Activated CD4-positive, alpha-beta T cell treated with anti-CD3 and anti-CD28 coated beads for 36 hours (primary cell): ENCODE data around the gene CEP78. TPM values are rescaled to one million over a fixed set of nuclear protein-coding genes. Genes with fewer than 3 reads are reported as not detected.

Experiments used
- ATAC-seq: fragments of 200-7000 bp; cut with Tn5 transposase; one replicate; pipeline ENCODE4 v1.10.0; 2021; ENCODE audit warnings: mild to moderate bottlenecking, moderate library complexity
- CTCF ChIA-PET: fragments of 350-600 bp; sonication (Branson Sonifier 250); formaldehyde crosslinking; loops from one replicate; lab custom pipeline; 2021; ENCODE audit warnings: antibody characterized with exemption; lab: Charles Lee
- POLR2A ChIA-PET: fragments of 350-600 bp; sonication (Branson Sonifier 250); formaldehyde crosslinking; loops from one replicate; lab custom pipeline; 2021; ENCODE audit warnings: antibody characterized with exemption, inconsistent platforms; lab: Charles Lee
- DNase-seq: peaks from one replicate; pipeline ENCODE4 v3.0.0-alpha.2; 2020
- H3K27ac Mint-ChIP-seq: one replicate; pipeline ENCODE4 v1.8.0; 2021; ENCODE audit warnings: mixed read lengths
- H3K27me3 Mint-ChIP-seq: one replicate; pipeline ENCODE4 v1.8.0; 2021; ENCODE audit warnings: mixed read lengths
- H3K36me3 Mint-ChIP-seq: one replicate; pipeline ENCODE4 v1.8.0; 2021; ENCODE audit warnings: low read depth, mixed read lengths
- H3K4me1 Mint-ChIP-seq: one replicate; pipeline ENCODE4 v1.8.0; 2021; ENCODE audit warnings: mixed read lengths
- H3K4me3 Mint-ChIP-seq: one replicate; pipeline ENCODE4 v1.8.0; 2021; ENCODE audit warnings: mild to moderate bottlenecking, moderate library complexity, mixed read lengths
- H3K9me3 Mint-ChIP-seq: one replicate; pipeline ENCODE4 v1.8.0; 2021; ENCODE audit warnings: low read depth, mixed read lengths
- intact Hi-C, 2 experiments: fragments of 100-400 bp; cut with DNase I in 1 of 2; cut with micrococcal nuclease in 1 of 2; formaldehyde crosslinking; loops; one replicate each; pipeline versions ENCODE4 v1.14.2 to v1.15.1; 2022 to 2024; cut with DNase I, micrococcal nuclease
- total RNA-seq, 2 experiments: library from RNA; stranded (reverse); gene quantifications; one replicate each; pipeline ENCODE4 v1.2.3, GENCODE V29; 2021

CEP78 gene
- total RNA-seq, 2 experiments from 2014 or later, result 35.0 to 39.2 TPM

GRCh38 chr9:78307360-78307759 lies 71.5 kb downstream of the CEP78 start:
- no peaks in the 10 kb centered on the region for H3K4me1 Mint-ChIP-seq
- POLR2A ChIA-PET, result no interaction called here
- peaks cover 76% of the 10 kb centered on the region for H3K36me3 Mint-ChIP-seq
- H3K27ac Mint-ChIP-seq, result no peak overlapping the region
- DNase-seq (no peak), ATAC-seq (no peak)
- H3K9me3 Mint-ChIP-seq, result no peaks in the 10 kb centered on the region
- no peak overlapping the region for H3K4me3 Mint-ChIP-seq
- H3K27me3 Mint-ChIP-seq, result no peaks in the 10 kb centered on the region
- CTCF ChIA-PET, result no interaction called here
- intact Hi-C loops, result no loop called here

GRCh38 chr9:78309066-78309465 lies 73.2 kb downstream of the CEP78 start:
- Mint-ChIP-seq H3K27ac (no peak overlapping the region), H3K4me3 (no peak overlapping the region), H3K9me3 (no peaks in the 10 kb centered on the region), H3K27me3 (no peaks in the 10 kb centered on the region), H3K4me1 (no peaks in the 10 kb centered on the region), H3K36me3 (peaks cover 72% of the 10 kb centered on the region)
- CTCF ChIA-PET, result interaction anchor here (0.7 kb wide), 1 partner anchor 129 kb away, joined by 3 read pairs; no protein-coding TSS in a partner anchor
- ATAC-seq, result no peak
- POLR2A ChIA-PET, result no interaction called here
- DNase-seq, result no peak
- intact Hi-C loops, result no loop called here

- H3K9me3 Mint-ChIP-seq, result no peaks in the 10 kb centered on the region
- H3K36me3 Mint-ChIP-seq, result peaks cover 74% of the 10 kb centered on the region
- DNase-seq (no peak), ATAC-seq (no peak)
- ChIA-PET CTCF (no interaction called here), POLR2A (no interaction called here)
- H3K27ac Mint-ChIP-seq, result no peak overlapping the region
- no peaks in the 10 kb centered on the region for H3K27me3 Mint-ChIP-seq
- intact Hi-C loops, result no loop called here
- H3K4me3 Mint-ChIP-seq, result no peak overlapping the region
- no peaks in the 10 kb centered on the region for H3K4me1 Mint-ChIP-seq
Observed at GRCh38 chr9:78311075-78311474, 75.2 kb downstream of the CEP78 start.

- intact Hi-C loops, result no loop called here
- H3K36me3 Mint-ChIP-seq, result peaks cover 75% of the 10 kb centered on the region
- POLR2A ChIA-PET, result interaction anchor here (0.6 kb wide), 1 partner anchor 75 kb away, joined by 5 read pairs; no protein-coding TSS in a partner anchor
Observed at GRCh38 chr9:78311886-78312524, 76.1 kb downstream of the CEP78 start.

GRCh38 chr9:78314550-78314949 lies 78.7 kb downstream of the CEP78 start:
- ChIA-PET CTCF (no interaction called here), POLR2A (interaction anchor here (0.6 to 1.5 kb wide), 2 partner anchors 11 to 12 kb away, joined by 3 read pairs; no protein-coding TSS in a partner anchor)
- Mint-ChIP-seq H3K36me3 (peaks cover 81% of the 10 kb centered on the region), H3K4me3 (no peak overlapping the region), H3K27me3 (no peaks in the 10 kb centered on the region), H3K9me3 (peaks cover 2% of the 10 kb centered on the region), H3K4me1 (no peaks in the 10 kb centered on the region), H3K27ac (no peak overlapping the region)
- DNase-seq, result no peak
- intact Hi-C loops, result no loop called here
- ATAC-seq, result no peak

More at GRCh38 chr9:78311886-78312524, 76.1 kb downstream of the CEP78 start:
- H3K27ac Mint-ChIP-seq, result no peak overlapping the region
- H3K27me3 Mint-ChIP-seq, result no peaks in the 10 kb centered on the region
- ATAC-seq, result no peak
- H3K4me3 Mint-ChIP-seq, result no peak overlapping the region
- CTCF ChIA-PET, result interaction anchor here (0.7 kb wide), 1 partner anchor 922 kb away, joined by 3 read pairs; no protein-coding TSS in a partner anchor
- no peak for DNase-seq
- no peaks in the 10 kb centered on the region for H3K9me3 Mint-ChIP-seq
- H3K4me1 Mint-ChIP-seq, result no peaks in the 10 kb centered on the region

- Mint-ChIP-seq H3K27me3 (no peaks in the 10 kb centered on the region), H3K4me1 (no peaks in the 10 kb centered on the region), H3K9me3 (peaks cover 2% of the 10 kb centered on the region), H3K4me3 (no peak overlapping the region), H3K27ac (no peak overlapping the region), H3K36me3 (peaks cover 81% of the 10 kb centered on the region)
- POLR2A ChIA-PET, result interaction anchor here (0.6 to 1.5 kb wide), 3 partner anchors 11 to 261 kb away, joined by 3 read pairs; no protein-coding TSS in a partner anchor
- ATAC-seq, result no peak
- intact Hi-C loops, result no loop called here
- CTCF ChIA-PET, result interaction anchor here (0.7 kb wide), 1 partner anchor 55 kb away, joined by 6 read pairs; no protein-coding TSS in a partner anchor
- DNase-seq, result no peak
Observed at GRCh38 chr9:78314953-78315870, 79.3 kb downstream of the CEP78 start.

- Mint-ChIP-seq H3K4me1 (no peaks in the 10 kb centered on the region), H3K4me3 (no peak overlapping the region), H3K9me3 (peaks cover 2% of the 10 kb centered on the region), H3K36me3 (peaks cover 83% of the 10 kb centered on the region), H3K27me3 (no peaks in the 10 kb centered on the region), H3K27ac (no peak overlapping the region)
- intact Hi-C loops, result no loop called here
- ChIA-PET CTCF (no interaction called here), POLR2A (no interaction called here)
- ATAC-seq, result no peak
- DNase-seq, result no peak
Observed at GRCh38 chr9:78316166-78316892, 80.5 kb downstream of the CEP78 start.

GRCh38 chr9:78319197-78320029 lies 83.5 kb downstream of the CEP78 start:
- Mint-ChIP-seq H3K4me3 (no peak overlapping the region), H3K36me3 (peaks cover 91% of the 10 kb centered on the region), H3K4me1 (no peaks in the 10 kb centered on the region), H3K27me3 (no peaks in the 10 kb centered on the region), H3K27ac (no peak overlapping the region), H3K9me3 (peaks cover 2% of the 10 kb centered on the region)
- POLR2A ChIA-PET, result interaction anchor here (0.5 to 0.6 kb wide), 3 partner anchors 27 to 1046 kb away, joined by 3 to 4 read pairs (median 3); no protein-coding TSS in a partner anchor
- DNase-seq (no peak), ATAC-seq (no peak)
- intact Hi-C loops, result no loop called here
- CTCF ChIA-PET, result no interaction called here

- Mint-ChIP-seq H3K36me3 (peaks cover 91% of the 10 kb centered on the region), H3K27ac (no peak overlapping the region), H3K4me1 (no peaks in the 10 kb centered on the region), H3K9me3 (peaks cover 2% of the 10 kb centered on the region), H3K4me3 (no peak overlapping the region), H3K27me3 (no peaks in the 10 kb centered on the region)
- POLR2A ChIA-PET, result interaction anchor here (0.5 to 0.7 kb wide), 4 partner anchors 26 to 1046 kb away, joined by 3 to 4 read pairs (median 3); no protein-coding TSS in a partner anchor
- DNase-seq (no peak), ATAC-seq (no peak)
- CTCF ChIA-PET, result no interaction called here
- intact Hi-C loops, result no loop called here
Observed at GRCh38 chr9:78320030-78320693, 84.3 kb downstream of the CEP78 start.

GRCh38 chr9:78320875-78321496 lies 85.1 kb downstream of the CEP78 start:
- intact Hi-C loops, result no loop called here
- H3K36me3 Mint-ChIP-seq, result peaks cover 91% of the 10 kb centered on the region
- DNase-seq (no peak), ATAC-seq (no peak)
- CTCF ChIA-PET, result interaction anchor here (0.7 kb wide), 1 partner anchor 1335 kb away, joined by 3 read pairs; no protein-coding TSS in a partner anchor
- peaks cover 2% of the 10 kb centered on the region for H3K9me3 Mint-ChIP-seq
- POLR2A ChIA-PET, result interaction anchor here (0.7 kb wide), 1 partner anchor 59 kb away, joined by 3 read pairs; no protein-coding TSS in a partner anchor
- no peaks in the 10 kb centered on the region for H3K4me1 Mint-ChIP-seq
- no peak overlapping the region for H3K27ac Mint-ChIP-seq
- H3K4me3 Mint-ChIP-seq, result no peak overlapping the region
- H3K27me3 Mint-ChIP-seq, result no peaks in the 10 kb centered on the region
